OCI-LY7 (cell line): ENCODE data around the gene PPP4R1.

Experiments used
- CTCF ChIP-seq: fragments of 200-600 bp; sonication (generic); conservative IDR thresholded peaks from 2 replicates; pipeline ENCODE4 v1.5.1; 2014; ENCODE audit warnings: mild to moderate bottlenecking, antibody characterized with exemption, low read length, moderate library complexity, mixed read lengths
- EZH2phosphoT487 ChIP-seq: fragments of 200-600 bp; sonication (generic); IDR thresholded peaks from 2 replicates; pipeline ENCODE4 v1.6.1; 2018; ENCODE audit warnings: low read depth, borderline replicate concordance, mild to moderate bottlenecking, mixed run types, antibody characterized with exemption, low read length, moderate library complexity, mixed read lengths

GRCh38 chr18:9574473-9575115 lies 39.8 kb downstream of the PPP4R1 start:
- TF ChIP-seq CTCF (no peak), EZH2phosphoT487 (no peak)
